Mesenchymal stem cell (in vitro differentiated cells and primary cell): ENCODE data around the gene CPNE4.
A peak's percentile ranks its signal among the peaks of the same experiment; 100 is the strongest.

Experiments
- DNase-seq: peaks from one replicate; pipeline ENCODE4 v3.0.0-alpha.2; 2013
- H2AFZ ChIP-seq: one replicate; pipeline ENCODE4 v1.6.1; 2013; ENCODE audit warnings: low read depth, mild to moderate bottlenecking, control low read depth, inconsistent platforms, low read length, moderate library complexity
- H2AK5ac ChIP-seq: 2 replicates; pipeline ENCODE4 v1.6.1; 2013; ENCODE audit warnings: low read length, moderate library complexity, mild to moderate bottlenecking, inconsistent platforms; ENCODE audit not compliant: severe bottlenecking
- H2BK120ac ChIP-seq: one replicate; pipeline ENCODE4 v1.6.1; 2013; ENCODE audit warnings: low read depth, mild to moderate bottlenecking, inconsistent platforms, low read length, moderate library complexity
- H2BK12ac ChIP-seq, 2 experiments: one replicate each; pipeline ENCODE4 v1.6.1; 2013; ENCODE audit warnings: inconsistent platforms in 2 of 2, low read length in 2 of 2, mild to moderate bottlenecking in 2 of 2, moderate library complexity in 2 of 2, control low read depth in 1 of 2
- H2BK15ac ChIP-seq: one replicate; pipeline ENCODE4 v1.6.1; 2013; ENCODE audit warnings: mild to moderate bottlenecking, low read depth, inconsistent platforms; ENCODE audit not compliant: poor library complexity, severe bottlenecking
- H2BK5ac ChIP-seq: 2 replicates; pipeline ENCODE4 v1.6.1; 2013; ENCODE audit warnings: low read depth, mild to moderate bottlenecking, low read length, control low read depth, inconsistent platforms; ENCODE audit not compliant: poor library complexity, severe bottlenecking
- H3K14ac ChIP-seq, 2 experiments: one replicate each; pipeline ENCODE4 v1.6.1; 2013; ENCODE audit warnings: inconsistent platforms in 2 of 2, low read length in 2 of 2, control low read depth in 1 of 2, mild to moderate bottlenecking in 1 of 2, moderate library complexity in 1 of 2
- H3K18ac ChIP-seq, 2 experiments: one replicate each; pipeline ENCODE4 v1.6.1; 2013; ENCODE audit warnings: inconsistent platforms in 2 of 2, low read length in 2 of 2, control low read depth in 1 of 2, low read depth in 1 of 2, mild to moderate bottlenecking in 1 of 2
- H3K23ac ChIP-seq, 2 experiments: one replicate each; pipeline ENCODE4 v1.6.1; 2013; ENCODE audit warnings: inconsistent platforms in 2 of 2, low read length in 2 of 2, mild to moderate bottlenecking in 2 of 2, moderate library complexity in 2 of 2, control low read depth in 1 of 2
- H3K27ac ChIP-seq: 2 replicates; pipeline ENCODE4 v1.5.1; 2013; ENCODE audit warnings: mild to moderate bottlenecking, moderate library complexity, low read length, control low read depth, inconsistent platforms; ENCODE audit not compliant: poor library complexity, severe bottlenecking
- H3K27me3 ChIP-seq, 2 experiments: 2 replicates each; pipeline versions ENCODE4 v1.6.1 to v1.7.0; 2013; ENCODE audit warnings: low read length in 2 of 2, mild to moderate bottlenecking in 2 of 2, moderate library complexity in 2 of 2, control low read depth in 1 of 2, inconsistent platforms in 1 of 2; ENCODE audit not compliant: control insufficient read depth in 1 of 2, insufficient read depth in 1 of 2
- H3K36me3 ChIP-seq, 2 experiments: 2 replicates each; pipeline versions ENCODE4 v1.6.1 to v1.7.0; 2013; ENCODE audit warnings: low read length in 2 of 2, control low read depth in 1 of 2, inconsistent platforms in 1 of 2, low read depth in 1 of 2, mild to moderate bottlenecking in 1 of 2; ENCODE audit not compliant: insufficient read depth in 2 of 2, control insufficient read depth in 1 of 2
- H3K4ac ChIP-seq, 2 experiments: one replicate each; pipeline ENCODE4 v1.6.1; 2013; ENCODE audit warnings: inconsistent platforms in 2 of 2, low read length in 2 of 2, mild to moderate bottlenecking in 2 of 2, moderate library complexity in 2 of 2, control low read depth in 1 of 2, low read depth in 1 of 2
- H3K4me1 ChIP-seq: 2 replicates; pipeline ENCODE4 v1.6.1; 2013; ENCODE audit warnings: low read depth, low read length, control low read depth; ENCODE audit not compliant: control insufficient read depth, insufficient read depth
- H3K4me2 ChIP-seq: 2 replicates; pipeline ENCODE4 v1.6.1; 2013; ENCODE audit warnings: low read length, mild to moderate bottlenecking, inconsistent platforms; ENCODE audit not compliant: poor library complexity, severe bottlenecking
- H3K4me3 ChIP-seq, 2 experiments: 2 replicates each; pipeline versions ENCODE4 v1.5.1 to v1.7.0; 2013; ENCODE audit warnings: low read length in 2 of 2, mild to moderate bottlenecking in 2 of 2, control low read depth in 1 of 2, low read depth in 1 of 2; ENCODE audit not compliant: insufficient read depth in 1 of 2
- H3K79me1 ChIP-seq: replicated peaks from 2 replicates; pipeline ENCODE4 v1.6.1; 2013; ENCODE audit warnings: mild to moderate bottlenecking, control low read depth, low read length, inconsistent platforms; ENCODE audit not compliant: poor library complexity, severe bottlenecking
- H3K9ac ChIP-seq: 2 replicates; pipeline ENCODE4 v1.7.0; 2013; ENCODE audit warnings: mild to moderate bottlenecking, low read length, moderate library complexity
- H3K9me3 ChIP-seq: 2 replicates; pipeline ENCODE4 v1.7.0; 2013; ENCODE audit warnings: mild to moderate bottlenecking, low read length; ENCODE audit not compliant: control insufficient read depth
- H4K8ac ChIP-seq: one replicate; pipeline ENCODE4 v1.6.1; 2013; ENCODE audit warnings: inconsistent platforms, mild to moderate bottlenecking, low read length, moderate library complexity
- H4K91ac ChIP-seq: one replicate; pipeline ENCODE4 v1.6.1; 2013; ENCODE audit warnings: mild to moderate bottlenecking, low read length, inconsistent platforms
- WGBS: methylation state at CpG from one replicate; pipeline ENCODE4 v1.1.7; 2013; ENCODE audit warnings: mixed read lengths; 5-methylcytosine and 5-hydroxymethylcytosine counted together

CPNE4 gene

DNA sequence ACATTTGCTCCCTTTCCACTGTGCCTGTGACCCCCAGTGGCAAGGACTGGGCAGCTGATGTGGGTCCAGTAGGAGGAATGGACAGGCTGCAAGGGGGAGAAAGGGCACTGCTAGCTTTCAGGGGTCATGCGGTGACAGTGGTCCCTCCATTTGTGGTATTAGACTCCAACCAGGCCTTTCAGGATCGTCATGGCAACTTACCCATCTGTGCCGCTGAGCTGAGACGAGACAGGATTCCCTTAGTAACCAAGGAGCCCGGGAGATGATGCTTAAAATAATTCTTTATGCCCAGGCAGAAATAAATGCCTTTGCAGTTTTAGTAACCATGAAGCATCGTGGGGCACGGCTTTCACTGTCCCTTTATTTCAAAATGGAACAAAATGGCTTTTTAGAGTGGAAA, 516.1 kb downstream of the CPNE4 start:
- Histone ChIP-seq H3K9ac (no peak overlapping the region), H3K36me3 (no peaks in the 10 kb centered on the region), H3K4ac (no peak overlapping the region), H2AFZ (no peak overlapping the region), H4K91ac (no peak overlapping the region), H3K27me3 (peaks cover 0 to 6% of the 10 kb centered on the region in 2 experiments), H4K8ac (no peak overlapping the region), H2BK120ac (no peak overlapping the region), H3K18ac (no peak overlapping the region), H2AK5ac (no peak overlapping the region), H3K14ac (no peak overlapping the region), H3K23ac (no peak overlapping the region), H2BK5ac (no peak overlapping the region), H2BK15ac (no peak overlapping the region), H3K79me1 (no peaks in the 10 kb centered on the region), H2BK12ac (no peak overlapping the region), H3K4me1 (no peaks in the 10 kb centered on the region), H3K4me2 (no peak overlapping the region), H3K9me3 (peaks cover 2% of the 10 kb centered on the region), H3K27ac (no peak overlapping the region), H3K4me3 (no peak overlapping the region)
- no peak for DNase-seq
- 81% methylated on average over 7 of the region's 7 CpGs for WGBS

DNA sequence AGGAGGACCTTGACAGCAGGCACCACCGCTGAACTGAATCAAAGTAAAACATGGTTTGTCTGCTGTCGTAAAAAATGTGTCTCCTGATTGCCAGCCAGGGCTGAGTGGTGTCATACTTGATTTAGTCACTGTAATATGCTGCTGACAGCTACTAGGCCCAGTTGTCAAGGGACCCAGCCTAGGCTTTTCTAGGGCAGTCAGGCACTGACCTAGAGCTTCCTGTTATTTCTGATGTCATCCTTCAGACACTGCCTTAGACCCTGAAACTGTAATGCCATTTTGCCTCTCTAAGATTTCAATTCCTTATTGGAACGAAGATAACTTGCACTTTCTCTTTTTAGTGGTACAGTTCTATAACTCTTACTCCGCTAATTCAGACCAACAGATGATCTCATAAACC, 529.4 kb downstream of the CPNE4 start:
- Histone ChIP-seq H2BK5ac (no peak overlapping the region), H3K79me1 (peaks cover 2% of the 10 kb centered on the region), H2BK120ac (no peak overlapping the region), H2BK15ac (no peak overlapping the region), H3K4me2 (no peak overlapping the region), H3K14ac (no peak overlapping the region), H3K9ac (no peak overlapping the region), H3K9me3 (no peaks in the 10 kb centered on the region), H2BK12ac (no peak overlapping the region), H3K4me3 (no peak overlapping the region), H3K27me3 (peaks cover 0 to 4% of the 10 kb centered on the region in 2 experiments), H3K36me3 (peaks cover 0 to 6% of the 10 kb centered on the region in 2 experiments), H4K91ac (no peak overlapping the region), H3K4ac (no peak overlapping the region), H3K4me1 (no peaks in the 10 kb centered on the region), H2AFZ (no peak overlapping the region), H3K18ac (no peak overlapping the region), H3K27ac (no peak overlapping the region), H3K23ac (no peak overlapping the region), H4K8ac (no peak overlapping the region), H2AK5ac (no peak overlapping the region)
- DNase-seq, result no peak
- WGBS, result 79% methylated on average over 3 of the region's 4 CpGs

DNA sequence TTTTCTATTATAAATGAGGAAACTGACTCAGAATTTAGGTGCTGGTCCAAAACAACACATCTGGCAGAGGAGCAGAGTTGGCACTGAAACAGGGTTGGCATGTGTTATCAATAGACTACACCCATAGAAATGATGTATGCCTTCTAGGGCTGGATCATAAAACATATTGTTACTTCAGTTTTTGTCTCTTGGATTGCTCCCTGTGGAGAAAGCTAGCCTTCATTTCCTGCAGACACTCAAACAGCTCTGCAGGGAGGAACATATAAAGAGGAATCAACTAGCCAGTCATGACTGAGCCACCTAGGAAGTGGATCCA, 531.5 kb downstream of the CPNE4 start:
- H3K27me3 ChIP-seq, result peaks cover 0 to 4% of the 10 kb centered on the region in 2 experiments
- H2BK12ac ChIP-seq, result no peak overlapping the region
- no peak overlapping the region for H3K14ac ChIP-seq
- H3K4ac ChIP-seq, result no peak overlapping the region
- H2AK5ac ChIP-seq, result no peak overlapping the region
- H3K4me1 ChIP-seq, result no peaks in the 10 kb centered on the region
- no peak overlapping the region for H3K27ac ChIP-seq
- H3K18ac ChIP-seq, result no peak overlapping the region
- H3K36me3 ChIP-seq, result peaks cover 0 to 25% of the 10 kb centered on the region in 2 experiments
- no peak overlapping the region for H2BK15ac ChIP-seq
- no peaks in the 10 kb centered on the region for H3K9me3 ChIP-seq
- H4K91ac ChIP-seq, result no peak overlapping the region
- no peak for DNase-seq
- no peak overlapping the region for H2BK120ac ChIP-seq
- H3K9ac ChIP-seq, result peak overlapping the region; percentile 98
- H4K8ac ChIP-seq, result peak overlapping the region; percentile 59
- H3K79me1 ChIP-seq, result peaks cover 7% of the 10 kb centered on the region
- H2AFZ ChIP-seq, result peak overlapping the region; percentile 66
- no peak overlapping the region for H2BK5ac ChIP-seq
- peak overlapping the region; percentile 61 for H3K4me2 ChIP-seq
- H3K23ac ChIP-seq, result no peak overlapping the region
- H3K4me3 ChIP-seq, result peak overlapping the region in 1 of 2 experiments; percentile 98

DNA sequence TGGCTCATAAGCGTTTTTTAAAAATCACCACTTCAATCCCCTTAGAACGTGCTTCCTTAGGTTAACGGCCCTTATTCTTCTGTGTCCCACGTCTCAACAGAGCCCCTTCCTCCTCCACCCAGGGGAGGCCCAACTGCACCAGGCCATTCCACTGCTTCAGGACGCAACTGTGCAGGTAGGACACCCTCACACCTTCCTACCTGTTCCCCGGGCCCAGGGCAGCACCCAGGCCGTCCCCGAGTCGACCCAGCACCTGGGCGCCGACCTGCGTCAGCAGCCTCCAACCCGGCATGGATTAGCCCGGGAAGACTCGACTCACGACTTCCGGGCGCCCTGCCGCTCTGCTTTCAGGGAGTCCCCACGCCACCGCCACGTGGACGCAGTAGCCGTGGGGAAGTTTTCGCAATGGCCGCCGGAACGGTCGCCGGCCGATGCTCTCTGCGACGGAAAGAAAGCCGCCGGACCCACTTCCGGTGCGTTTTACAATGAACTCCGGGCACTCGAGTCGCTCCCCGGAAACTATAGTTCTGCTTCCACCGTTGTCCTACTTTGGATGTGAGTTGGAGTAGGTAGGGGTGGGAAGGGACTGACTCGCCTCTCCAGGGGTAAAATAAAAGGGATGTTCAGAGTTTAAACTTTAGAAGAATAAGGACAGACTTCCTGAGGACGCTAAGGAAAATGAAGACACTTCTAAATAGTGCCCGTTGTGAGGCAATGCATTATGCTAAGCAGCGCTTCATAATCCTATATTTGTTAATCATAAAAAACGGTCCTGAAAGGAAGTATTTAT, 532.1 kb downstream of the CPNE4 start, which contains the start of gene MRPL3:
Gene MRPL3 (minus strand): TSS at position 442 of the 790 bp plus-strand sequence. CDS start 150 bp downstream, at position 292.
- peaks cover 8% of the 10 kb centered on the region for H3K79me1 ChIP-seq
- no peak within 1 kb of the TSS for H2AK5ac ChIP-seq
- peak within 1 kb of the TSS; percentile 61 for H3K4me2 ChIP-seq
- H3K14ac ChIP-seq, result peak within 1 kb of the TSS in 1 of 2 experiments; percentile 91
- peaks cover 0 to 4% of the 10 kb centered on the region in 2 experiments for H3K27me3 ChIP-seq
- peak within 1 kb of the TSS; percentile 57 for H2BK5ac ChIP-seq
- peak within 1 kb of the TSS; percentile 99 for H2AFZ ChIP-seq
- 2% methylated on average over 45 of the region's 47 CpGs for WGBS
- H4K8ac ChIP-seq, result peak within 1 kb of the TSS; percentile 86
- H3K9me3 ChIP-seq, result no peaks in the 10 kb centered on the region
- H3K9ac ChIP-seq, result peak within 1 kb of the TSS; percentile 98
- peak within 1 kb of the TSS; percentile 6 for H3K27ac ChIP-seq
- H3K36me3 ChIP-seq, result peaks cover 0 to 31% of the 10 kb centered on the region in 2 experiments
- no peak within 1 kb of the TSS for H2BK120ac ChIP-seq
- H3K4me1 ChIP-seq, result no peaks in the 10 kb centered on the region
- H3K4ac ChIP-seq, result peak within 1 kb of the TSS; percentile 84 to 92
- H3K18ac ChIP-seq, result peak within 1 kb of the TSS; percentile 47 to 88
- H2BK12ac ChIP-seq, result peak within 1 kb of the TSS in 1 of 2 experiments; percentile 15
- H4K91ac ChIP-seq, result peak within 1 kb of the TSS; percentile 81
- peak within 1 kb of the TSS; percentile 81 to 98 for H3K4me3 ChIP-seq
- peak; percentile 93 for DNase-seq
- no peak within 1 kb of the TSS for H2BK15ac ChIP-seq
- H3K23ac ChIP-seq, result no peak within 1 kb of the TSS
